Measurements from ENCODE around the gene ZNF440.
"Not testable (repeated sequence)": the region's sequence is repeated elsewhere in the genome, so short reads cannot be mapped to it uniquely, and the experiment has no call there.

ZNF440 gene

GRCh38 chr19:11853358-11853757, 39.3 kb downstream of the ZNF440 start:
- H3K4me3 ChIP-seq (ENCODE audit: low read depth, low read length), result no peak overlapping the region
- DNase-seq (ENCODE audit: low read depth, low spot score), result no peak
- in situ Hi-C loops (cut with HindIII; ENCODE audit: low sequenced_read_pairs), result no loop called here
- TF ChIP-seq CTCF (IDR thresholded peaks at IDR 0.05; ENCODE audit: low read depth, low read length), result no peak

GRCh38 chr19:11856596-11857250, 42.6 kb downstream of the ZNF440 start:
- H3K4me3 ChIP-seq (ENCODE audit: low read depth, low read length), result no peak overlapping the region
- no peak for DNase-seq (ENCODE audit: low read depth, low spot score)
- in situ Hi-C loops (cut with HindIII; ENCODE audit: low sequenced_read_pairs), result no loop called here
- TF ChIP-seq CTCF (IDR thresholded peaks at IDR 0.05; ENCODE audit: low read depth, low read length), result no peak

- TF ChIP-seq CTCF (IDR thresholded peaks at IDR 0.05; ENCODE audit: low read depth, low read length), result no peak
- DNase-seq (ENCODE audit: low read depth, low spot score), result no peak
- in situ Hi-C loops (cut with HindIII; ENCODE audit: low sequenced_read_pairs), result no loop called here
- no peak overlapping the region for H3K4me3 ChIP-seq (ENCODE audit: low read depth, low read length)
These were observed 46.6 kb downstream of the ZNF440 start for GRCh38 chr19:11860721-11861120.

- DNase-seq (ENCODE audit: low read depth, low spot score), result no peak
- TF ChIP-seq CTCF (IDR thresholded peaks at IDR 0.05; ENCODE audit: low read depth, low read length), result no peak
- in situ Hi-C loops (cut with HindIII; ENCODE audit: low sequenced_read_pairs), result no loop called here
- no peak overlapping the region for H3K4me3 ChIP-seq (ENCODE audit: low read depth, low read length)
These were observed 47.2 kb downstream of the ZNF440 start for GRCh38 chr19:11861301-11861700.

- H3K4me3 ChIP-seq (ENCODE audit: low read depth, low read length); in situ Hi-C loops (cut with HindIII; ENCODE audit: low sequenced_read_pairs): not testable (repeated sequence)
These were observed 53.7 kb downstream of the ZNF440 start for GRCh38 chr19:11867766-11868165.

GRCh38 chr19:11868188-11868587, 54.1 kb downstream of the ZNF440 start:
- no peak overlapping the region for H3K4me3 ChIP-seq (ENCODE audit: low read depth, low read length)
- no peak for TF ChIP-seq CTCF (IDR thresholded peaks at IDR 0.05; ENCODE audit: low read depth, low read length)
- in situ Hi-C loops (cut with HindIII; ENCODE audit: low sequenced_read_pairs), result no loop called here
- DNase-seq (ENCODE audit: low read depth, low spot score), result no peak

More at GRCh38 chr19:11867766-11868165, 53.7 kb downstream of the ZNF440 start:
- DNase-seq (ENCODE audit: low read depth, low spot score), result not testable (repeated sequence)

GRCh38 chr19:11872624-11873023, 58.6 kb downstream of the ZNF440 start:
- H3K4me3 ChIP-seq (ENCODE audit: low read depth, low read length), result no peak overlapping the region
- DNase-seq (ENCODE audit: low read depth, low spot score), result no peak
- in situ Hi-C loops (cut with HindIII; ENCODE audit: low sequenced_read_pairs), result no loop called here
- no peak for TF ChIP-seq CTCF (IDR thresholded peaks at IDR 0.05; ENCODE audit: low read depth, low read length)

Data from astrocyte of the spinal cord (primary cell).